Measurements from ENCODE around the gene STING1. TPM values are rescaled to one million over a fixed set of nuclear protein-coding genes. Genes with fewer than 3 reads are reported as not detected.

STING1 gene
- total and polyA plus RNA-seq, 2 donors (not counting 1 experiment from before 2014, with no cell fraction given) = 1.1 to 2.8 TPM

DNA sequence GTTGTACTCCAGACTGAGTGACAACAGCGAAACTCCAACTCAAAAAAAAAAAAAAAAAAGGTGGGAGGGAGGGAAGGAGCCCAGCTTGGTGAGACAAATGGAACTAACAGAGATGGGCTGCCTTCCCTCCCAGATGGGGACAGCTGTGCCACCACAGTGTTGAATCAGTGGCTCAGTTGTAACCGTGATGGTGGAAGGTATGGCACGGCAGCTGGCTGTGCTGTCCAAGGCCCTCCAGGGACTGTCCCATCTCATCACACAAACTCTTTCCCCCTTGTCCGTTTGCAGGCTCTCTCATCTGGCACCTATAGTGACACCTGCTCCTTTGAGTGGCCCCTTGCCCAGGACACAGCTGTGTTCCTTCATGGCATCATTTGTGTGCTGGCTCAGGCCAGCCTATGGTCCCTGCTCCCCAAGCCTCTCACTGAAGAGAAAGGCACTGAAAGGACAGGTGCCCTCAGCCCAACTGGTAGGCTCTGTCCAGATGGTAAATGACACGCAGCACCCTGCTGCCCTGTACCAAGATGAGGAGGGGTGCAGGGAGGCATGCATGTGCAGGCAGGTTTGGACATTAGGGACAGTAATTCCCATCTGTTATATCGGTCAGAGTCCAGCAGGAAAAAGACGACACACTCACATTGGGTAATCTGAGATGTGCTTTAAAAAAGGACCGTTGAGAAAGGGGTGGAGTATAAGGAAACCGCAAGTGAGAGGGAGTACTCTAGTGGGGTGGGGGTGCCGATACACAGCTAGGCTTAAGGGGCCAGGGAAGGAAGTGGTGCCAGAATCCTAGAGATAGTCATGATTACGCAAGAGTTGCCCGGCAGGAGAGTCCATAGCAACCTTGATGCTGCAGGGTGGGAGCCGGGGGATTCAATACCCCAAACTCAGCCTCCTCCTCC is 7.4 kb downstream of the STING1 start:
- H3K27ac Mint-ChIP-seq = no peak overlapping the region
- Histone ChIP-seq H3K79me2 (ENCODE audit: control insufficient read depth, insufficient read depth, low read length) (no peaks in the 10 kb centered on the region), H3K4me2 (replicated peaks; ENCODE audit: low read depth, low read length, poor library complexity, severe bottlenecking) (no peak overlapping the region), H3K9ac (ENCODE audit: low read length) (no peak overlapping the region), H3K4me3 (ENCODE audit: control extremely low read depth in 1 of 5, extremely low read depth in 1 of 5, insufficient read depth in 1 of 5, low read depth in 2 of 5, low read length in 4 of 5) (no peak overlapping the region), H2AFZ (ENCODE audit: insufficient read depth, low read depth, low read length, poor library complexity, severe bottlenecking) (no peak overlapping the region), H3K27ac (ENCODE audit: low read length in 2 of 2) (no peak overlapping the region), H3K36me3 (replicated peaks in 1 of 2; ENCODE audit: control extremely low read depth in 1 of 2, control insufficient read depth in 1 of 2, extremely low read depth in 1 of 2, insufficient read depth in 2 of 2, low read length in 1 of 2) (no peaks in the 10 kb centered on the region), H3K27me3 (replicated peaks in 1 of 4; ENCODE audit: control extremely low read depth in 1 of 4, control insufficient read depth in 3 of 4, insufficient read depth in 4 of 4, low read length in 3 of 4) (peaks cover 0 to 24% (median 11%) of the 10 kb centered on the region in 4 experiments), H3K9me3 (ENCODE audit: control extremely low read depth in 1 of 3, control insufficient read depth in 2 of 3, insufficient read depth in 1 of 3, low read length in 2 of 3) (peaks cover 0 to 5% (median 0%) of the 10 kb centered on the region in 3 donors), H3K4me1 (ENCODE audit: control insufficient read depth in 2 of 2, insufficient read depth in 2 of 2, low read length in 2 of 2) (peaks cover 17 to 20% of the 10 kb centered on the region in 2 donors), H4K20me1 (ENCODE audit: control insufficient read depth, insufficient read depth, low read length, poor library complexity, severe bottlenecking) (no peaks in the 10 kb centered on the region)
- WGBS (ENCODE audit: insufficient coverage) = 19% methylated on average over 8 of the region's 13 CpGs
- ATAC-seq (ENCODE audit: low read depth) = no peak
- no peak for DNase-seq
- peaks cover 23% of the 10 kb centered on the region for H3K27me3 Mint-ChIP-seq
- H3K9me3 Mint-ChIP-seq (ENCODE audit: insufficient read depth) = no peaks in the 10 kb centered on the region
- H3K4me1 Mint-ChIP-seq = peaks cover 16% of the 10 kb centered on the region
- CTCF ChIA-PET = no interaction called here
- intact Hi-C loops (cut with micrococcal nuclease) = no loop called here
- no peak for TF ChIP-seq EZH2 (IDR thresholded peaks at IDR 0.05; ENCODE audit: borderline replicate concordance, insufficient read depth, low read depth, low read length, poor library complexity, severe bottlenecking)
- no peak for TF ChIP-seq CTCF (IDR thresholded peaks at IDR 0.05)
- POLR2A ChIA-PET = interaction anchor here (0.6 kb wide), 1 partner anchor 42 kb away, joined by 3 read pairs; no protein-coding TSS in a partner anchor
- no peak overlapping the region for H3K4me3 Mint-ChIP-seq

DNA sequence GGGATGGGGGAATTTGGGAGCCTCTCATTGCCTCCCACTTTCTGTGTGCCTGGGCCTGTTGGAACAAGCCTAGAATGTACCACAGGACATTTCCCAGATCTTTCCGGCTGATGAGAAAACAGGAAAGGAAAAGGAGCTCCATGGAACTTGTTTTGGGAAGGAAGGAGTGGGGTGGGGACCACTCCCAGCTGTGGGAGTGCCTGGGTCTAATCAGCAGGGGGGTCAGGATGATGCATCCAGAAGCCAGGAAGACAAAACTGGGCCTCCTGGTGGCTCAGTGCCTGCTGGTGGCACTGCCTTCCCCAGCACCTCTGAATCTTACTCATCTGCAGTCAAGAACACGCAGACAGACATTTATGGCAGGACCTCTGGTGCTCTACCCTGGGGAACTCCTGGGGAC is 9.0 kb downstream of the STING1 start:
- peaks cover 31% of the 10 kb centered on the region for H3K27me3 Mint-ChIP-seq
- H3K4me2 ChIP-seq (replicated peaks; ENCODE audit: low read depth, low read length, poor library complexity, severe bottlenecking) = no peak overlapping the region
- H3K9me3 Mint-ChIP-seq (ENCODE audit: insufficient read depth) = no peaks in the 10 kb centered on the region
- no peak overlapping the region for H3K27ac Mint-ChIP-seq
- no peak overlapping the region for H3K27ac ChIP-seq (ENCODE audit: low read length in 2 of 2)
- H3K27me3 ChIP-seq (replicated peaks in 1 of 4; ENCODE audit: control extremely low read depth in 1 of 4, control insufficient read depth in 3 of 4, insufficient read depth in 4 of 4, low read length in 3 of 4) = peaks cover 0 to 24% (median 11%) of the 10 kb centered on the region in 4 experiments
- no peak for DNase-seq
- ChIA-PET POLR2A (no interaction called here), CTCF (no interaction called here)
- H3K9me3 ChIP-seq (ENCODE audit: control extremely low read depth in 1 of 3, control insufficient read depth in 2 of 3, insufficient read depth in 1 of 3, low read length in 2 of 3) = peaks cover 0 to 5% (median 0%) of the 10 kb centered on the region in 3 donors
- peaks cover 17 to 20% of the 10 kb centered on the region in 2 donors for H3K4me1 ChIP-seq (ENCODE audit: control insufficient read depth in 2 of 2, insufficient read depth in 2 of 2, low read length in 2 of 2)
- H3K9ac ChIP-seq (ENCODE audit: low read length) = no peak overlapping the region
- no peaks in the 10 kb centered on the region for H3K36me3 ChIP-seq (replicated peaks in 1 of 2; ENCODE audit: control extremely low read depth in 1 of 2, control insufficient read depth in 1 of 2, extremely low read depth in 1 of 2, insufficient read depth in 2 of 2, low read length in 1 of 2)
- H2AFZ ChIP-seq (ENCODE audit: insufficient read depth, low read depth, low read length, poor library complexity, severe bottlenecking) = no peak overlapping the region
- no peak overlapping the region for H3K4me3 Mint-ChIP-seq
- TF ChIP-seq CTCF (IDR thresholded peaks at IDR 0.05) = no peak
- no peak for TF ChIP-seq EZH2 (IDR thresholded peaks at IDR 0.05; ENCODE audit: borderline replicate concordance, insufficient read depth, low read depth, low read length, poor library complexity, severe bottlenecking)
- whole genome bisulfite sequencing (ENCODE audit: insufficient coverage) = 70% methylated on average over 2 of the region's 2 CpGs
- H3K4me3 ChIP-seq (ENCODE audit: control extremely low read depth in 1 of 5, extremely low read depth in 1 of 5, insufficient read depth in 1 of 5, low read depth in 2 of 5, low read length in 4 of 5) = no peak overlapping the region
- no peak for ATAC-seq (ENCODE audit: low read depth)
- H3K4me1 Mint-ChIP-seq = peaks cover 16% of the 10 kb centered on the region
- H4K20me1 ChIP-seq (ENCODE audit: control insufficient read depth, insufficient read depth, low read length, poor library complexity, severe bottlenecking) = no peaks in the 10 kb centered on the region
- H3K79me2 ChIP-seq (ENCODE audit: control insufficient read depth, insufficient read depth, low read length) = no peaks in the 10 kb centered on the region
- intact Hi-C loops (cut with micrococcal nuclease) = no loop called here

All from B cell (primary cell).